WTC11 (cell line): ENCODE data around the gene MEF2D. TPM values are rescaled to one million over a fixed set of nuclear protein-coding genes. Genes with fewer than 3 reads are reported as not detected.

ENCODE experiments used
- ATAC-seq: fragments of 200-7000 bp; cut with Tn5 transposase; 2 replicates; pipeline ENCODE4 v1.10.0; 2021; ENCODE audit warnings: mild to moderate bottlenecking, moderate library complexity
- CTCF ChIA-PET: fragments of 300-600 bp; sonication (Branson Sonifier 250); formaldehyde crosslinking; loops from one replicate; lab custom pipeline; 2021; ENCODE audit warnings: antibody characterized with exemption; lab: Charles Lee
- POLR2A ChIA-PET: fragments of 350-600 bp; sonication (Branson Sonifier 250); formaldehyde crosslinking; loops from one replicate; lab custom pipeline; 2021; ENCODE audit warnings: antibody characterized with exemption; lab: Charles Lee
- DNase-seq: peaks from one replicate; pipeline ENCODE4 v3.0.0; 2021; ENCODE audit warnings: low spot score
- H3K27ac Mint-ChIP-seq: 2 replicates; pipeline ENCODE4 v1.8.0; 2021; ENCODE audit warnings: mixed read lengths
- H3K27me3 Mint-ChIP-seq: 2 replicates; pipeline ENCODE4 v1.8.0; 2021; ENCODE audit warnings: low read depth, mild to moderate bottlenecking, moderate library complexity, mixed read lengths
- H3K36me3 Mint-ChIP-seq: 2 replicates; pipeline ENCODE4 v1.8.0; 2021; ENCODE audit warnings: mixed read lengths
- H3K4me1 Mint-ChIP-seq: 2 replicates; pipeline ENCODE4 v1.8.0; 2022; ENCODE audit warnings: mixed read lengths
- H3K4me3 Mint-ChIP-seq: 2 replicates; pipeline ENCODE4 v1.8.0; 2021; ENCODE audit warnings: mild to moderate bottlenecking, moderate library complexity, mixed read lengths
- H3K9me3 Mint-ChIP-seq: 2 replicates; pipeline ENCODE4 v1.8.0; 2021; ENCODE audit warnings: mixed read lengths
- ARID4B ChIP-seq: sonication (generic); formaldehyde crosslinking; IDR thresholded peaks from 2 replicates; pipeline ENCODE4 v1.8.0; 2023; ENCODE audit warnings: missing genetic modification reagents, mild to moderate bottlenecking, borderline replicate concordance
- CREM ChIP-seq: sonication (generic); formaldehyde crosslinking; IDR thresholded peaks from 2 replicates; pipeline ENCODE4 v1.8.1; 2022; ENCODE audit warnings: mild to moderate bottlenecking, missing genetic modification reagents, moderate library complexity
- ELF4 ChIP-seq: sonication (generic); formaldehyde crosslinking; IDR thresholded peaks from 2 replicates; pipeline ENCODE4 v1.8.1; 2022; ENCODE audit warnings: low read depth, mild to moderate bottlenecking, moderate library complexity, missing genetic modification reagents
- HMGXB4 ChIP-seq: sonication (generic); formaldehyde crosslinking; IDR thresholded peaks from 2 replicates; pipeline ENCODE4 v1.8.1; 2023; ENCODE audit warnings: mild to moderate bottlenecking, moderate library complexity, missing genetic modification reagents
- JAZF1 ChIP-seq: fragments of 250-450 bp; sonication (Bioruptor Pico); IDR thresholded peaks from 2 replicates; pipeline ENCODE4 v1.9.0; 2021; ENCODE audit warnings: moderate library complexity, mild to moderate bottlenecking, inconsistent platforms
- NFATC4 ChIP-seq: fragments of 250-450 bp; sonication (Bioruptor Pico); IDR thresholded peaks from 2 replicates; pipeline ENCODE4 v1.9.0; 2021; ENCODE audit warnings: mild to moderate bottlenecking
- NFE2L1 ChIP-seq: sonication (generic); formaldehyde crosslinking; IDR thresholded peaks from 2 replicates; pipeline ENCODE4 v1.8.1; 2023; ENCODE audit warnings: missing genetic modification reagents
- NR2C2 ChIP-seq: sonication (generic); formaldehyde crosslinking; IDR thresholded peaks from 2 replicates; pipeline ENCODE4 v1.8.0; 2022; ENCODE audit warnings: mild to moderate bottlenecking, missing genetic modification reagents
- RELA ChIP-seq: sonication (generic); formaldehyde crosslinking; IDR thresholded peaks from 2 replicates; pipeline ENCODE4 v1.8.1; 2022; ENCODE audit warnings: missing genetic modification reagents, mild to moderate bottlenecking, borderline replicate concordance
- TCF7 ChIP-seq: sonication (generic); formaldehyde crosslinking; IDR thresholded peaks from 2 replicates; pipeline ENCODE4 v1.8.0; 2022; ENCODE audit warnings: mild to moderate bottlenecking, low read depth, missing genetic modification reagents, moderate library complexity
- TEAD4 ChIP-seq: sonication (generic); formaldehyde crosslinking; IDR thresholded peaks from 2 replicates; pipeline ENCODE4 v1.8.0; 2022; ENCODE audit warnings: mild to moderate bottlenecking, missing genetic modification reagents
- TP53 ChIP-seq: sonication (generic); formaldehyde crosslinking; IDR thresholded peaks from 2 replicates; pipeline ENCODE4 v1.8.1; 2023; ENCODE audit warnings: mild to moderate bottlenecking, missing genetic modification reagents
- ZNF263 ChIP-seq: sonication (generic); formaldehyde crosslinking; IDR thresholded peaks from 2 replicates; pipeline ENCODE4 v1.8.1; 2022; ENCODE audit warnings: low read depth, mild to moderate bottlenecking, moderate library complexity, missing genetic modification reagents
- ZNF317 ChIP-seq: sonication (generic); formaldehyde crosslinking; IDR thresholded peaks from 2 replicates; pipeline ENCODE4 v1.8.1; 2023; ENCODE audit warnings: low read depth, mild to moderate bottlenecking, moderate library complexity, missing genetic modification reagents, borderline replicate concordance
- ZNF396 ChIP-seq: fragments of 250-450 bp; sonication (Bioruptor Pico); IDR thresholded peaks from 2 replicates; pipeline ENCODE4 v1.8.0; 2021; ENCODE audit warnings: mild to moderate bottlenecking, moderate library complexity, borderline replicate concordance
- ZNF425 ChIP-seq: fragments of 250-450 bp; sonication (Bioruptor Pico); conservative IDR thresholded peaks from 2 replicates; pipeline ENCODE4 v1.9.0; 2021; ENCODE audit warnings: mild to moderate bottlenecking
- ZNF532 ChIP-seq: fragments of 250-450 bp; sonication (Bioruptor Pico); IDR thresholded peaks from 2 replicates; pipeline ENCODE4 v1.9.0; 2021; ENCODE audit warnings: mild to moderate bottlenecking, borderline replicate concordance
- total RNA-seq: library from RNA; stranded (reverse); gene quantifications from 3 replicates; pipeline ENCODE4 v1.2.3, GENCODE V29; 2021

Gene MEF2D
- total RNA-seq, 1 experiment from 2014 or later = 24.1 TPM

DNA sequence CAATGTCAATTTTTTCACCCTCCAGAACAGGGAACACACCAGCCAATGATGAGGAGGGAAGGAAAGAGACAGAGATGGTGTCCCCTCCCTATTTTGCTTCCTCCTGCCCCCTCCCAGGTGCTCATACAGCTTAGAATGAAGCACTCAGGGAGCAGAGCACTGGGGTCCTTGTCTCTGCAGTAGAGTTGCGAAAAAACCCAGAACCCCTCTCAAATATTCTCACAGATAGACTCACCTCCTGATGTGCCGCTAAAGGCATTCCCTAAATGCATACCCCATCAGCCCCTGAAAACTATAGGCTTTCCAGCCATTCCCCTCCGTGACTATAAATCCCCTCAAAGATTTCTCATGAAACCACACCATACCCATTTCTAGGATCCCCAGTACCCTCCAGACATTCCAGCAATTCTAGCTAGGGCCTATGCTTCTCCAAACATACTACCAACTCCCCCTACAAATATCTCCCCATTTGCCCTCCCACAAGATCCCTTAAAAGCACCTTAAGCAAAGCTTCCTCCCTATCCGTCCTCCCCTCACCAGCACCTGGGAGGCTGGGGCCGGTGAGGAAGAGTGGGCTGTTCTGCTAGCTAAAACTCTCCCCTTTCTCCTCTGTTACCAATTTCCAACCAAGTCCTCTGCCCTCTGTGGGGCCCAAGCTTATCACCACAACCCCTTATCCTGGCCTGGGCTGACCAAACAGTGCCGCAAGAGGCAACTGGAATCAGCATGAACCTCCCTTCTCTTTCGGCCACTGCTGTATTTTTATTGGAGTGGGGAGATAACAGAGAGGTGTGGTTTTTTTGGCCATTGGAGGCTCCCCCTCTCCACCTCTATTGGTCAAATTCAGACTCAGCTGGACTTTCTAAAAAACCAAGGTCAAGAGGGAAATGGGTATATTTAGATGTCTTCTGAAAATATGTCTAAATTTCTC lies 76.9 kb downstream of the MEF2D start:
- ChIA-PET POLR2A (interaction anchor here (1.1 kb wide), 1 partner anchor 9 kb away, joined by 3 read pairs; no protein-coding TSS in a partner anchor), CTCF (interaction anchor here (0.9 to 4.4 kb wide), 7 partner anchors 9 to 42 kb away, joined by 3 to 78 read pairs (median 16); no protein-coding TSS in a partner anchor)
- H3K27me3 Mint-ChIP-seq = peaks cover 100% of the 10 kb centered on the region
- H3K9me3 Mint-ChIP-seq = no peaks in the 10 kb centered on the region
- DNase-seq (no peak), ATAC-seq (no peak)
- no peaks in the 10 kb centered on the region for H3K36me3 Mint-ChIP-seq
- H3K4me1 Mint-ChIP-seq = peaks cover 36% of the 10 kb centered on the region
- no peak overlapping the region for H3K27ac Mint-ChIP-seq
- TF ChIP-seq TEAD4 (no peak), RELA (CRISPR knock-in tag) (no peak), ELF4 (CRISPR knock-in tag) (no peak), JAZF1 (CRISPR knock-in tag) (no peak), TP53 (CRISPR knock-in tag) (no peak), HMGXB4 (CRISPR knock-in tag) (no peak), ZNF425 (CRISPR knock-in tag) (no peak), ZNF532 (CRISPR knock-in tag) (no peak), NR2C2 (CRISPR knock-in tag) (no peak), CREM (CRISPR knock-in tag) (no peak), NFATC4 (CRISPR knock-in tag) (no peak), NFE2L1 (CRISPR knock-in tag) (no peak), ZNF396 (CRISPR knock-in tag) (no peak), ZNF263 (CRISPR knock-in tag) (no peak), ZNF317 (no peak), ARID4B (CRISPR knock-in tag) (no peak), TCF7 (no peak)
- H3K4me3 Mint-ChIP-seq = no peak overlapping the region
